AML-193 (cell line): Measurements from ENCODE around the gene ESPNL.
A peak's percentile ranks its signal among the peaks of the same experiment; 100 is the strongest.

Experiments used
- DNase-seq, 2 experiments: peaks; one replicate each; lab custom pipeline; 2025; lab: John Stamatoyannopoulos, UW

Gene ESPNL

DNA sequence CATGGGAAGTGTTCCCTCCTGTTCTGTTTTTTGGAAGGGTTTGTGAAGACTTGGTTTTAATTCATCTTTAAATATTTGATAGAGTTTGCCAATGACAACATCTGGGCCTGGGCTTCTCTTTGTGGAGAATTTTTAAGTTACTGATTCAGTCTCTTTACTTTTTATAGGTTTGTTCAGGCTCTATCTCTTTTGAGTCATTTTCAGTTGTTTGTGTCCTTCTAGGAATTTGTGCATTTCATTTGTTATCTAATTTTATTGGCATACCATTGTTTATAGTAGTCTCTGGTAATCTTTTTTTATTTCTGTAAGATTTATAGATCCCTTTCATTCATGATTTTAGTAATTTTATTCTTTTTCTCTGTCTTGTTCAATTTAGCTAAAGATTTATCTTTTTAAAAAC lies 24.7 kb upstream of the ESPNL start:
- DNase-seq = no peak

DNA sequence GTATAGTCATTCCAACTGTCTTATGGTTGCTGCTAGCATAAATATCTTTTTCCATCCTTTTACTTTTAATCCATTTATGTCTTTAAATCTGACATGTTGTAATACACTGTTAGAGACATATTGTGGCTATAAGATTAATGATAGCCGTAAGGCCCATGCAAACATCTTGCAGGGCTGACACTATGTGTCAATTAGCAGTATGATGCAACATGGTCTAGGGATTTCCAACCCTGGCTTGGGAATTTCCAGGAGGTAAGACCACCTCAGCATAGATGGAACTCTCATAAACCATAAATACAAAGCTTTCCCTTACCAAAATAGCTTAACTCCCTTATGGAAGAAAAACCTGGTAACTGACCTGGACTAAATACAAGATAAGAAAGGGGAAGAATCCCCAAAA lies 22.8 kb upstream of the ESPNL start:
- no peak for DNase-seq

DNA sequence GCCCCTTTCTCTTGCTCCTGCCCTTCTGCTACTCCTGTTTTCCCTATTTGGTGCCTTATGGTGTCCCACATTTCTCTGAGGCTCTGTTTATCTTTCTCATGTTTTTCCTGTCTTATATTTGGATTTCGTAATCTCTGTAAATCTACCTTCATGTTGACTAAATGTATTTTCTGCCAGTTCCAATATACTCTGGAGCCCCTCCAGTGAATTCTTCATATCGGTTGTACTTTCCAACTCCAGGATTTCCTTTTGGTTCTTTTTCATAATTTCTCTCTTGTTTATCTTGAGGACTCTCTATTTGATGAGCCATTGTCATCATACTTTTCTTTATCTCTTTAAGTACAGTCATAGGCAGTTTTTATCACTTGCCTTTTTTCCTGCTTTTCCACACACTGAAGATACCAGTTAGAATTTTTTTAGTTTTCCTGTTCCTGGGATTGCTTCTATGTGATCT lies 20.2 kb upstream of the ESPNL start:
- DNase-seq = no peak

DNA sequence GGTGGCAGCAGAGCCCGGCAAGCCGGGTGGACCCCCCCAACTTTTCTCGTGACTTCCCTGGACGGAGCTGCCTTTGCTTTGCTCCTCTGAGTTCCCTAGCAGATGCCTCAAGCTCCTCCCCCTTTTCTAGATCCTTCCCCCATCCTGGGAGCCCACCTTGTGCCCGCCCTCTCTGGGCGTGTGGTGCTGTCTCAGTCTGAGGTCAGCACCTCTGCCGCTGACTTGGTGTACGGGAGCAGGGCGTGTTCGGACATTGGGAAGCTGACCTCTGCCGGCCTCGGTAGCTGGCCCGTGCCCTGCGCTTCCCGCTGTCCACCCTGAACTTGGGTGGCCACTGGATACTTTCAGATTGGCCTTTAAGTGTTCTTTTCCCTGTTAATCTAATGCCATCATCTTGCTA lies 19.6 kb upstream of the ESPNL start:
- DNase-seq = no peak

DNA sequence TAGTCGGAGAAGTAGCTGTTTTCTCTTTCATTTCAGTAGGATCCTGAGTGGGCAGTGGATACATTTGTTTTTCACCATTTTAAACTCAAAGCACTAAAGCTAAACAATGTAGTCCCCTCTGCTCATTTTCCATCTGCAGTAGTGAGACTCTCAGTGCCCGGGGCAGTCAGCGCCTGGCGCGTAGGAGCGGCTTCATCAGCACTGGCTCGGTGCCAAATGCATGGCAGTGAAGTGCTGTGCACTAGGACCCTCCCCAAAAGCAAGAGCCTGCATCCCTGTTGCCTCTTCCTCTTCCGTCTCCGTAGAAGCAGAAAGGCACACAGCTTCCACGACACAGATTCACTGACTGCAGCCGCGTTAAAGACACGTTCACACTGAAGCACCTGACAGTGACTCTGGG lies 19.0 kb upstream of the ESPNL start:
- DNase-seq = no peak

GRCh38 chr2:238081561-238081960 lies 18.6 kb upstream of the ESPNL start:
- no peak for DNase-seq

DNA sequence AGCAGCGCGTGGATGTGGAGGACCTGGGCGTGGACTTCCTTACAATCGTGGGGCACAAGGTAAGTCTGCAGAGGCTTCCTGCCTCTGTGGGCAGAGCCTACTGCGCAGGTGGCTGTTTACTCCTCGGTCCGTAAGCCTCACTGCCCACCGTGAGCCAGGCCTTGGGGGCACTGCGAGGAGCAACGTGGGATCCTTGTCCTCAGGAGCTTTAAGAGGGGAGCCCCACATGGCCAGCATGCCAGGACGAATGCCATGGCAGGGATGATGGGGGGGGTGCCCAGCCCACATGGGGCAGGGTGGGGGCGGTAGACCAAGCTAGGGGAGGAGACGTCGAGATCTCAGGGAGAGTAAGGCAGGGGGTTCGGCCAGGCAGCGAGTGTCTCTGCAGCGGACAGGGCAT lies 18.0 kb upstream of the ESPNL start:
- DNase-seq = no peak

DNA sequence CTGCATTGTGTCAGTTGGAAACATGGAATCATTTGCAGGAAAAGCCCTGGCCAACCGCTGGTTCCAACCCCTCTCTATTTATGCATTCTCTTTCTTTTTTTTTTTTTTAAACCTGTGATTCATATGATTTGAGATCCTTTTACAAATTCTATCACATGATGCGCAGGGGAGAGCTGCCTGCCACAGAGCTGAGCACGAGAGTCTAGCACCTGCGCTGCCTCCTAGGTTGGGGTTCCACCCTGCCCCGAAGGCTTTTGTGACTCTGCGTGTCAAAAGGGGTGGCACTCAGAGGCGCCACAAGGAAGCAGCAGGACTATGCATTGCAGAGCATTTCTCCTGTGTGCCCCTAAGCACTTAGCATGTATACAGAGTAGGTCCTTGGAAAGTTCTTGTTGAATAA lies 17.3 kb upstream of the ESPNL start:
- DNase-seq = no peak

DNA sequence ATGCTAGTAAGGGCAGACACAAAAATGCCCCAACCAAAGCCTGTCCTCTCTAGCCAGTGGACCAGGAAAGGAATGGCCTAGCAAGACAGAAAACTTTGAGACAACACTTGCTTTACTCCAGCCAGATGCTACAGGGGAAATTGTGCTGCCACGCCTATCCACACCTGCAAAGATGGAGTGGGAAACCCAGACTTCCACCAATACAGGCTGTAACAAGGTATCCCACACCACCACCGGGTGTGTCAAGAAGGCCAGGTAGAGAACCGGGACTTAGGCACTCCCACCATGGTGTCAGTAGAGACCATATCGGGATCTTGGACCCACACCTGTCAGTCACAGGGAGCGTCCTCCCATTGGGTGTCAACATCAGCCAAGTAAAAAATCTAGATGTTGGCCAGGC lies 16.2 kb upstream of the ESPNL start:
- DNase-seq = no peak

GRCh38 chr2:238084761-238085160 lies 15.4 kb upstream of the ESPNL start:
- DNase-seq = no peak

GRCh38 chr2:238085899-238086298 lies 14.2 kb upstream of the ESPNL start:
- DNase-seq = no peak

GRCh38 chr2:238087211-238087610 lies 12.9 kb upstream of the ESPNL start:
- peak; percentile 26 to 27 for DNase-seq

DNA sequence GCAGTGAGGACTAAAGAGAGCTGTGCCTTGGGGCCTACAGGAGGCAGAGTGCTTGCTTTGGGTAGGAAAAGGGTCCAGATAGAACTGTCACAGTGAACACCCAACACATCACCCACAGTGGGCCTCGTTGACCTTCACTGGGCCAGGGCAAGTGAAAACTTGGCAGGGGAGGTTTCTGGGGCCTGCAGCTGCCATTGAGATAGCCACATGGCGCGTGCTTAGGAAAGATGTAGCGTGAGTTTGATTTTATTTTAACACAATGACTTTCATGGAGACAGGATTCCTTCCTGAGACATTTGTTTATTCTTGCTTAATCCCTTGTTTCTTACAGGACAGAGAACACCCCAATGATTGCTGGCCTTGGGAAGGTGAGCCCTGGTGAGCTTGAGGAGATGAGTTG lies 9.3 kb upstream of the ESPNL start:
- no peak for DNase-seq

GRCh38 chr2:238091436-238092060 lies 8.6 kb upstream of the ESPNL start:
- no peak for DNase-seq

DNA sequence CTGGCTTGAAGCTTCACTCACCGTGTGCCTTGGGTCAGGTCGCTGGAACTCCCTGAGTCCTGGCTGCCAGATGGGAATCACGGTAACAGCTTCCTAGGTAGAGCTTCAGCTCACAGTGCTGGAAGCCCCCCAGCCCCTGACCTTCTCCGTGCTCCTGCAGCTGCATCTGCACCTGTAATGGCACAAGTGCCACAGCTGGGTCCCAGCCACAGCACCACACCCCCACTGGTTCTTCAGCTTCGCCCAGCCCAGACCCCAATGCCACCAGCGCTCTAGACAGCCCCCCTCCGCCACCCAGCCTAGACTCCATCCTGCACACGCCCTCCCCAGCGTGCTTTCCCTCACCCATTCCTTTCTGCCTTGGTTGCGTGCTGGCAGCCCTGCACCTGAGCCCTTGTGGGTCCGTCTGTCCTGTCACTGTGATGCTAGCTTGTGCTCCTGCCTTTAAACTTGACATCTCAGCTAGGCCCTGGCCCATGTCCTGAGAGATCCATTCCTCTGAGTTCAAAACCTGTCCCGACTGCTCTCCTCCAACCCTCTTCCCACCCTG lies 7.6 kb upstream of the ESPNL start:
- no peak for DNase-seq

GRCh38 chr2:238093181-238094140 lies 6.7 kb upstream of the ESPNL start:
- no peak for DNase-seq

DNA sequence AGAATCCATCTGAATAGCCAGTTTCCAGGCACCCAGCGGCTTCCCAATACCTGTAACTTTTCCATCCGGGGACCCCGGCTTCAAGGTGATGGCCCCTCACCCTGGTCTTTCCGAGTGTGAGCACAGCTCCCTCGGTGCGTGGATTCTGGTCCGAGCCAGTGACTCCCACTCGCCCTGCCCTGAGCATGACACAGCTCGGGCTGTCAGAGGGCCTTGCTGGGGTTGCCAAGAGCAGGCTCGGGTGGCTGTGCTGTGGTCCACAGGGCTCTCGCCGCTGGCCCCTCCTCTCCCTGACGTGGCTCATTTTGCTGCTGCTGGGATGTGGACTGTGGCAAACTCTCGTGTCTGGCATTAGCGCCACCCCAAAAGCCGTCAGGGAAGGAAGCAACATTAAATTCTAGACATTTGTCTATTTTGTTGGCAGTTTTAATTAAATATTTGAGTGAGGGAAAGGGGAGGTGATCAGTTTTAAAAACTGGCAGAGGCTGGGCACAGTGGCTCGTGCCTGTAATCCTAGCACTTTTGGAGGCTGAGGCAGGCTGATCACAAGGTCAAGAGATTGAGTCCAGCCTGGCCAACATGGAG lies 5.6 kb upstream of the ESPNL start:
- DNase-seq = no peak

- DNase-seq = no peak
These were observed 5.0 kb upstream of the ESPNL start for GRCh38 chr2:238095143-238095542.

GRCh38 chr2:238096311-238097011 lies 3.7 kb upstream of the ESPNL start:
- DNase-seq = no peak

GRCh38 chr2:238097201-238097987 lies 2.7 kb upstream of the ESPNL start:
- no peak for DNase-seq
